Suprapubic skin (tissue), 4 donors: ENCODE results near the gene C1orf167. TPM values are rescaled to one million over a fixed set of nuclear protein-coding genes. Genes with fewer than 3 reads are reported as not detected.

Experiments used
- DNase-seq, 2 donors: peaks; one replicate each; pipeline ENCODE4 v3.0.0-alpha.2; 2019; ENCODE audit warnings: low spot score in 2 of 2
- H3K27ac ChIP-seq: fragments of 200-600 bp; sonication (generic); one replicate; pipeline ENCODE4 v1.5.1; 2019
- H3K27me3 ChIP-seq: fragments of 200-600 bp; sonication (generic); one replicate; pipeline ENCODE4 v1.5.1; 2019
- H3K36me3 ChIP-seq: fragments of 200-600 bp; sonication (generic); one replicate; pipeline ENCODE4 v1.5.1; 2019
- H3K4me1 ChIP-seq: fragments of 200-600 bp; sonication (generic); one replicate; pipeline ENCODE4 v1.5.1; 2019
- H3K4me3 ChIP-seq: fragments of 200-600 bp; sonication (generic); one replicate; pipeline ENCODE4 v1.5.1; 2019; ENCODE audit warnings: mild to moderate bottlenecking
- H3K9me3 ChIP-seq: fragments of 200-600 bp; sonication (generic); one replicate; pipeline ENCODE4 v1.5.1; 2019
- EP300 ChIP-seq: sonication (generic); formaldehyde crosslinking; IDR thresholded peaks from one replicate; pipeline ENCODE4 v1.6.1; 2017; ENCODE audit warnings: antibody characterized with exemption
- POLR2A ChIP-seq, 2 donors: fragments of 450-650 bp; IDR thresholded peaks; one replicate each; pipeline ENCODE4 v1.6.1; 2017; ENCODE audit warnings: antibody characterized with exemption in 2 of 2, mild to moderate bottlenecking in 2 of 2, moderate library complexity in 2 of 2
- POLR2AphosphoS5 ChIP-seq, 3 donors: sonication (generic); formaldehyde crosslinking; IDR thresholded peaks; one replicate each; pipeline ENCODE4 v1.6.1; 2017; ENCODE audit warnings: antibody characterized with exemption in 3 of 3
- WGBS: methylation state at CpG from one replicate; pipeline ENCODE4 v1.1.5; 2018; 5-methylcytosine and 5-hydroxymethylcytosine counted together
- total RNA-seq, 4 donors: library from RNA; depleted of rRNA; stranded (reverse); fragments of >200 nt; gene quantifications; one replicate each; pipeline ENCODE4 v1.1.0, GENCODE V29; 2016
- TF ChIP-seq, protein P1 (sequence below), 2 donors: fragments of 200-600 bp in 1 of 2; fragments of 450-650 bp in 1 of 2; sonication (generic) in 1 of 2; IDR thresholded peaks; one replicate each; pipeline ENCODE4 v1.5.1; 2016 to 2019; ENCODE audit warnings: antibody characterized with exemption in 2 of 2, mild to moderate bottlenecking in 1 of 2, moderate library complexity in 1 of 2

C1orf167 gene
- total RNA-seq, 4 donors from 2014 or later: 1.1 to 6.1 TPM; not detected in 2

GRCh38 chr1:11794446-11795237 is 32.6 kb downstream of the C1orf167 start:
- DNase-seq: peak in 1 of 2 donors; percentile 57
- Histone ChIP-seq H3K27ac (no peak overlapping the region), H3K4me3 (no peak overlapping the region), H3K9me3 (no peaks in the 10 kb centered on the region), H3K27me3 (no peaks in the 10 kb centered on the region), H3K36me3 (peaks cover 62% of the 10 kb centered on the region), H3K4me1 (peaks cover 31% of the 10 kb centered on the region)
- 92% methylated on average over 10 of the region's 19 CpGs for WGBS
- TF ChIP-seq POLR2AphosphoS5 (IDR thresholded peaks at IDR 0.05): no peak
- TF ChIP-seq, protein P1, sequence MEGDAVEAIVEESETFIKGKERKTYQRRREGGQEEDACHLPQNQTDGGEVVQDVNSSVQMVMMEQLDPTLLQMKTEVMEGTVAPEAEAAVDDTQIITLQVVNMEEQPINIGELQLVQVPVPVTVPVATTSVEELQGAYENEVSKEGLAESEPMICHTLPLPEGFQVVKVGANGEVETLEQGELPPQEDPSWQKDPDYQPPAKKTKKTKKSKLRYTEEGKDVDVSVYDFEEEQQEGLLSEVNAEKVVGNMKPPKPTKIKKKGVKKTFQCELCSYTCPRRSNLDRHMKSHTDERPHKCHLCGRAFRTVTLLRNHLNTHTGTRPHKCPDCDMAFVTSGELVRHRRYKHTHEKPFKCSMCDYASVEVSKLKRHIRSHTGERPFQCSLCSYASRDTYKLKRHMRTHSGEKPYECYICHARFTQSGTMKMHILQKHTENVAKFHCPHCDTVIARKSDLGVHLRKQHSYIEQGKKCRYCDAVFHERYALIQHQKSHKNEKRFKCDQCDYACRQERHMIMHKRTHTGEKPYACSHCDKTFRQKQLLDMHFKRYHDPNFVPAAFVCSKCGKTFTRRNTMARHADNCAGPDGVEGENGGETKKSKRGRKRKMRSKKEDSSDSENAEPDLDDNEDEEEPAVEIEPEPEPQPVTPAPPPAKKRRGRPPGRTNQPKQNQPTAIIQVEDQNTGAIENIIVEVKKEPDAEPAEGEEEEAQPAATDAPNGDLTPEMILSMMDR (IDR thresholded peaks at IDR 0.05): no peak
- no peak for TF ChIP-seq POLR2A (IDR thresholded peaks at IDR 0.05)
- no peak for TF ChIP-seq EP300

- Histone ChIP-seq H3K27ac (no peak overlapping the region), H3K9me3 (no peaks in the 10 kb centered on the region)
- 87% methylated on average over 11 of the region's 14 CpGs for WGBS
These were observed 33.4 kb downstream of the C1orf167 start for GRCh38 chr1:11795238-11795890.

DNA sequence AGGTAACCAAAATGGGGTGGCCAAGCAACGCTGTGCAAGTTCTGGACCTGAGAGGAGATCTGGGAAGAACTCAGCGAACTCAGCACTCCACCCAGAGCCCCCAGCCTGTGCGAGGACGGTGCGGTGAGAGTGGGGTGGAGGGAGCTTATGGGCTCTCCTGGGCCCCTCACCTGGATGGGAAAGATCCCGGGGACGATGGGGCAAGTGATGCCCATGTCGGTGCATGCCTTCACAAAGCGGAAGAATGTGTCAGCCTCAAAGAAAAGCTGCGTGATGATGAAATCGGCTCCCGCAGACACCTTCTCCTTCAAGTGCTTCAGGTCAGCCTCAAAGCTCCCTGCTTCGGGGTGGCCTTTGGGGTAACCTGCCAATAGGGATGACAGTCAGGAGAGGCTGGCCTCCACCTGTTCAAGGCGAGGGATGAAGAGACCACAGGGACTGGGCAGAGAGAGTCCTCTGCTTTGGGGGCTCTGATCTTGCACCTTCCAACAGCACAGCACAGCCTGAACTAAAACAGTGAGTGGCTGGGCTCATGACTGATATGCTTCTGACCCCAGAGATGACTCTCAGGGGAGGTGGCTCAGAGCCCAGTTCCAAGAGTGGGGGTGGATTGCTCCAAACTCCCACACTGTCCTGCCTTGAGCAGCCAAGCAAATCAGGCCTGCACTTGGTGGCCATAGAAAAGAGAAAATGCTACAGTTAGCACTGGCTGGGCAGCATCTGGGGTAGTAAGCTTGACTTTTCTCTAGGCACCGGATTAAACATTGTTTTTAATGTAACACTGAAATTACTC is 34.2 kb downstream of the C1orf167 start:
- H3K9me3 ChIP-seq: no peaks in the 10 kb centered on the region
- H3K4me3 ChIP-seq: no peak overlapping the region
- WGBS: 87% methylated on average over 15 of the region's 15 CpGs
- peaks cover 26% of the 10 kb centered on the region for H3K4me1 ChIP-seq
- no peak overlapping the region for H3K27ac ChIP-seq
- TF ChIP-seq, protein P1 (IDR thresholded peaks at IDR 0.05): no peak
- TF ChIP-seq POLR2A (IDR thresholded peaks at IDR 0.05): no peak
- TF ChIP-seq EP300: no peak
- TF ChIP-seq POLR2AphosphoS5 (IDR thresholded peaks at IDR 0.05): no peak
- DNase-seq: peak in 1 of 2 donors; percentile 58
- H3K36me3 ChIP-seq: peaks cover 75% of the 10 kb centered on the region
- H3K27me3 ChIP-seq: no peaks in the 10 kb centered on the region

More at GRCh38 chr1:11795238-11795890, 33.4 kb downstream of the C1orf167 start:
- peak in 1 of 2 donors; percentile 41 for DNase-seq
- no peak for TF ChIP-seq POLR2A (IDR thresholded peaks at IDR 0.05)
- TF ChIP-seq EP300: no peak
- TF ChIP-seq, protein P1 (IDR thresholded peaks at IDR 0.05): no peak
- Histone ChIP-seq H3K36me3 (peaks cover 66% of the 10 kb centered on the region), H3K4me3 (no peak overlapping the region), H3K27me3 (no peaks in the 10 kb centered on the region), H3K4me1 (peaks cover 27% of the 10 kb centered on the region)

GRCh38 chr1:11797525-11798216 is 35.7 kb downstream of the C1orf167 start:
- peaks cover 69% of the 10 kb centered on the region for H3K36me3 ChIP-seq
- peaks cover 25% of the 10 kb centered on the region for H3K4me1 ChIP-seq
- no peak overlapping the region for H3K27ac ChIP-seq
- no peaks in the 10 kb centered on the region for H3K9me3 ChIP-seq
- WGBS: 84% methylated on average over 6 of the region's 6 CpGs
- TF ChIP-seq POLR2A (IDR thresholded peaks at IDR 0.05) (no peak), EP300 (no peak)
- peak in 1 of 2 donors; percentile 55 for DNase-seq
- H3K27me3 ChIP-seq: no peaks in the 10 kb centered on the region
- no peak overlapping the region for H3K4me3 ChIP-seq

DNA sequence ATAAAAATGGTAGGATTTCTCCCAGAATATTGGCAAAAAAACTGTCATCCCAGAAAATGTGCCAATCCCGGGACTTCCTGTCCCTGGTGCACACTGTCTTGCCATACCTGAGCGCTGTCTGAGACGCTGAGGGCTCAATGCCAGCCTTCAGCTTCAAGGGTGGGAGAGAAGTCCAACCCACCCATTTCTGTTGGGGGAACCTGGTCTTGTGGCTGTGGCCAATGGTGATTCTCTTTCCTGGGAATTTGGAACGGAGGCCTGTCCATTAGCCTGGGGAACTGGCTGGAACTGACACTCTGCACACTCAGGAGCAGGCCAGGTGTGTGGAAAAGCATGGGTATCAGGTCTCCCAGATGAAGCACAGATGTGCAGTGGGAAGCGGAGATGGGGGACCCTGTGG is 37.1 kb downstream of the C1orf167 start:
- no peak overlapping the region for H3K4me3 ChIP-seq
- DNase-seq: no peak
- no peak overlapping the region for H3K27ac ChIP-seq
- H3K4me1 ChIP-seq: peaks cover 37% of the 10 kb centered on the region
- H3K36me3 ChIP-seq: peaks cover 59% of the 10 kb centered on the region
- WGBS: 98% methylated on average over 5 of the region's 5 CpGs
- H3K9me3 ChIP-seq: no peaks in the 10 kb centered on the region
- TF ChIP-seq EP300 (no peak), POLR2A (IDR thresholded peaks at IDR 0.05) (no peak), POLR2AphosphoS5 (IDR thresholded peaks at IDR 0.05) (no peak)
- TF ChIP-seq, protein P1 (IDR thresholded peaks at IDR 0.05): no peak
- no peaks in the 10 kb centered on the region for H3K27me3 ChIP-seq
